GM21737 (cell line): Measurements from ENCODE around the gene GFY.

Experiments
- ATAC-seq: cut with Tn5 transposase; IDR thresholded peaks from one replicate; pipeline ENCODE4 v1.9.1; 2021; ENCODE audit warnings: mild to moderate bottlenecking, moderate library complexity; ENCODE audit not compliant: unreplicated experiment

Gene GFY

DNA sequence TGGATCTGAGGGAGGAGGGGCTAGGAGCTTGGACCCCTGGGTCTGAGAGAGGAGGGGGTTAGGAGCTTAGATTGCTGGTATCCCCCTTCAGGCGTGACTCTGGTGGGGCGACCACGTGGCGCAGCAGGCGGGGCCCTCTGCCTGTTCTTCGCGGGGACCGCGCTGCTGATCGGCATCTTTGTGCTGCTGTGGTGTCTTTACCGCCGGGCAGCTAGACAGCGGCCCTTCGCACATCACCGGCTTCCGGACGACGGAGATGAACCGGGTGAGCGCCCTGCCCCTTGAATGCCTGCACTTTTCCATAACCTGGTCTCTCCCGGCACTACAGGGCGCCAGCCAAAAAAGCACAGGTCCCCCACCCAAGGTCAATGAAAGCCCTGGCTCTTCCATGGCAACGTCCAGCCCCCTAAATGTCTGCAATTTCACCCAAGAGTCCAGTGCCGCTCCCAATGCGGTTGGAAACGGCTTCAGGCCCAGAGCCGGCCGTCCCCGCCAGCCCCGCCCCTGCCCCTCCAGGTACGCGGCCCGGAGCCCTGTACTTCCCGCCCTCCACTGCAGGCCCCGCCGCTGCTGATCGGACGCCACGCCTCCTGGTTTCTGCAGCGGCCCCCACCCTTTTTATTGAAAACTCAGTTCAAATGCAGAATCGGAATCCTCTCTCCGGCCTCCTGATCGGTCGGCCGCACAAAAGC is 2.8 kb downstream of the GFY start:
- no peak for ATAC-seq

DNA sequence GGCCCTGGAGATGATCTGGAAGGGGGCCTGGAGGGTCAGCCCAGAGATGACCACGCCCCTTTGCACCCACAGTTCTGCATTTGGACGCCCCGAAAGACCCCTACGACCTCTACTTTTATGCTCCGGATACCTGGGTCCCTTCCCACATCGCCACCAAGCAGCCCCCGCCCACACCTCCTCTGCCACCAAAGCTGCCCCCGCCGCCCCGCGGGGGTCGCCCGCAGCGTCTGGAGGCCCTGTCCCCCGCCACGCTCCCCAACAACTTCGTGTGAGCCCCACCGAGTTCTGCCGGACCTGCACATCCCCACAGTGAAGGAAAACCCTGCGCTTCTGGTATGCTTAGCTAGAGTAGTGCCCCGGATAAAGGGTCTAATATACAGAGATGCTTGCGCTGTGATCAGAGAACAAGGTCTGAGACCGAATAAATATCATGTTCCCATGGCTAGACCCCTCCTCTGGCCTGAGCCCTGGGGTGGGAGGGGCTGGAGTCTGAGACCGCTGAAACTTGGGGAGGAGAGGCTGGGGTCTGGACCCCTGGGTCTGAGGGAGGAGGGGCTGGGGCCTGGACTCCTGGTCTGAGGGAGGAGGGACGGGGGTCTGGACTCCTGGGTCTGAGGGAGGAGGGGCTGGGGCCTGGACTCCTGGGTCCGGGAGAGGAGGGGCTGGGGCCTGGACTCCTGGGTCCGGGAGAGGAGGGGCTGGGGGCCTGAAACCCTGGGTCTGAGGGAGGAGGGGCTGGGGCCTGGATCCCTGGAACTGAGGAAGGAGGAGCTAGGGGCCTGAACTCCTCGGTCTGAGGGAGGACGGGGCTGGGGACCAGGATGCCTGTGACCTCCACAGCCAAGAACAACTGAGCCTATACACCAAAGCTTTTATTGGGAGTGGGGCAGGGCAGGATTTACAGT is 3.6 kb downstream of the GFY start:
- ATAC-seq: no peak

DNA sequence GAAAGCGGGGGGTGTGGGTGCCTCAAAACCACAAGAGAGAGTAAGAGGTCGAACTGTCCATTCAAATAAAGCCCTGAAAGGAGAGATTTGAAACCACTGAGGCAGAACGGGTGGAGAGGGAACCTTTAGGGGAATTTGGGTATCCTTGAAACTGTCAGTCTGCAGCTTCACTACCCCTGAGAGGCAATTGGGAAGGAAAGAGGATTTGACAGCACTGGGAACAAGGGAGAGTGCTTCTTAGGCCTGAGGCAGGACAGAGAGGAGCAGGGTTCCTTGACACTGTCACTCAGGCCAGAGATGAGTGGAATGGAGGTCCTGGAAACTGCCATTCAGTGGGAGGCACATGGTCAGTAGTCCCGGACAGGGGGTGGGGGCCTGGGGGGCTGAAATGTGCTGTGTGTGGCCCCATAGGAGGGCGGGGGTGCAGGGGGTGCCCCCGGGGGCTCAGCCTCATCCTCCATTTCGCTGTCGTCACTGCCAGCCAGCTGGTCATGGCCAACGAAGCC is 5.0 kb downstream of the GFY start:
- no peak for ATAC-seq

DNA sequence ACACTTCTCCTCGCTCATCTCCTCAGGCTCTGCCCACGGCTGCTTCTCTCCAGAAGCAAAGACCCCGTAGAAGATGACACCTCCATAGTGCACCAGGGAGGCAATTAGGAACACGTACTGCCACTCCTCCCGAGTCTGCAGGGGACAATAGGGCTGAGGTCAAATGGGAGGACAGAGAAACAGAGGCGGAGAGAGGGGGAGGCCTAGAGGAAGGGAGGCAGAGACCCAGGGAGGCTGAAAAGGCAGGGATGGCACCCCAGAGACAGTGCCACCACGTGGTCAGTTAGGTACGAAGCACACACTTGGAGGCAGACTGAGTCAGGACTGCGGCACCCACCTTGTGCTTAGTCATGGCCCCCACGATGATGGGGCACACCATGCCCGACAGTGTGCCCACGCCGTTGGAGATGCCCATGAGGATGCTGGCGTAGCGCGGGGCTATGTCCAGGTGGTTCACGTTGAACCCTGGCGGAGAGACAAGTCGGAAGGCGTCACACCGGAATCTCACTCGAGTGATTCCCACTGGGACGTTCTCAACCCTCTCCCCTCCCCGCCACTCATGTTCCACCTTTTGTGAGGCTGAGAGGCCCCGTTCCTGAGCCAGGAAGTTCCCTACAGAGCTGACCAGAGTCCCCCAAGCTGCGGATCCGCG is 5.6 kb downstream of the GFY start:
- no peak for ATAC-seq

DNA sequence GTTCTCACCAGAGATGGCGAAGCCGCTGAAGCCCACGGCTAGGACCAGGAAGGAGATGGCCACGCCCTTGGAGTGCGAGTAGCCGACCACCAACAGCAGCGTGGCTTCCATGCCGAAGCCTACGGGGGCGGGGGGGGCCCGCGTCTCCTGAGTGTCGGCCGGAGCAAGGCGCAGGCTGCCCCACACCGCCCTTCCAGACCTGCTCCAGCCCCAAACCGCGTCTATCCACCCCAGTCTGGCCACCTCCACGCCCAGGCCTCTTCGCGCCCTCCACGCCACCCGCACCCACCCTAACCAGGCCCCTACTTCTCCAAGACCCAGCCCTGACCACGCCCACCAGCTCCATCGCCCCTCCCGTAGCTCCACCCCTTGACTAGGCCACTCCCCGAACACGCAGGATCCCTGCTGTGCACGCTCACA is 6.2 kb downstream of the GFY start:
- ATAC-seq: no peak

DNA sequence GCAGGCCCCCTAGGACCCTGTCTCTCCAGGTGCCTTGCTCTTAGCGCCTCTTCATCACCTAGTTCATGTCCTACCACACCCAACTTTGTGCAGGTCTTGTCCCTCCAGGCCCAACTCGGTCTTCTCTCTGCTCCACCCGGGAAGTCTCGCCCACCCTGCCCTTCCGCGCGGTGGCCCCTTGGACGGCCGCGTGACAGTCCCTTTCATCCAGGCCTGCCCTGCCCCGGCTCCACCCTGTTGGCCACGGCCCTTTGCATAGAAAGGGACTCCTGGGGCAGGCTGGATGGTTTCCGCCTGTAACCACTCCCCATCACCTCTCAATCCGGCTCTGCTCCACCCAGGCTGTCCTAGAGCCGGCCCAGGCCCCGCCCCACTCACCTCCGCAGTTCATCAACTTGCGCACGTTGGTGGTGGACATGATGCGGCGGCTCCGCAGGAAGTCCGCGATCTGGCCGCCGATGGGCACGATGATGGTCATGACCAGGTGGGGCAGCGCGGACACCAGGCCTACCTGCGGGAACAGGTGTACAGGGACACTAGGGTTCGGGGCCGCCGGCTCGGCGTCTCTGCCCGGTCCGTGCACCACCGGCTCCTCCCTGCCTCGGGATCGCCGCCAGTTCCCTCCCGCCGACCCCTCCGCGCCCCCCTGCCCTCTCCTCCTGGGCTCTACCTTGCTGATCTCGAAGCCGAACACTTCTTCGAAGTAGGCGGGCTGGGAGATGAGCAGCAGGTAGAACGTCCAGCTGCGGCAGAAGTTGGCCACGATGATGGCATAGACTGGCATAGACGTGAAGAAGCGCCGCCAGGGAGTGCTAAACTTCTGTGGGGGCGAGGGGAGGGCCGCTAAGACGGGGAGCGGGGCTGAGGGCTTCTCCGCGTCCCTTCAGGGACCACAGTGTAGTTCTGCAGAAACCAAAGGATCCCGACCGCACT is 7.2 kb downstream of the GFY start:
- ATAC-seq: no peak

DNA sequence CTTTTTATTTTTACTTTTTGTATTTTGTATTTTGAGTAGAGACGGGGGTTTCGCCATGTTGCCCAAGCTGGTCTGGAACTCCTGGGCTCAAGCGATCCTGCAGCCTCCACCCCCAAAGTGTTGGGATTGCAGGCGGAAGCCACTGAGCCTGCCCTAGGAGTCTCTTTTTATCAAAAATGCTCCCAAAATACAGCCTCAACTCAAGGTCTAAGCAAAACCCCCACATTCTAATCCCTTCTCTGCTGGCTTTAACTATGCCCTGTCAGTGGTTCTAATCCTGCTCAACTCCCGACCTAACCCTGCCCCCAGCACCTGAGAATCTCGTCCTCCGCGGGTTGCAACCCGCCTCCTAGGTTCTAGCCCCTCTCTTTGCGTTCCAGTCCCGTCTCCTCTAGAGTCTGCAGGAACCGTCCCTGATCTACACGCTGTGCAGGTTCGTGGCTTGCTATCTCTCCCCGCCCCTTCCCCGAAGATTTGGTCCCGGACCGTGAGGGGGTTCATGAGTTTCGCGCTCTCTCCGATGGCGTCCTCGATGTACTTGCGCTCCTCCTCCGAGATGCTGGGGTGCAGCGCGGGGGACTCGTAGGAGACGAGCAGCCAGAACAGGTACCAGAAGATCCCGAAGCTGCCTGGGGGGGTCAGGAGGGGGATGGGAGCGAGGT is 8.2 kb downstream of the GFY start:
- ATAC-seq: no peak

DNA sequence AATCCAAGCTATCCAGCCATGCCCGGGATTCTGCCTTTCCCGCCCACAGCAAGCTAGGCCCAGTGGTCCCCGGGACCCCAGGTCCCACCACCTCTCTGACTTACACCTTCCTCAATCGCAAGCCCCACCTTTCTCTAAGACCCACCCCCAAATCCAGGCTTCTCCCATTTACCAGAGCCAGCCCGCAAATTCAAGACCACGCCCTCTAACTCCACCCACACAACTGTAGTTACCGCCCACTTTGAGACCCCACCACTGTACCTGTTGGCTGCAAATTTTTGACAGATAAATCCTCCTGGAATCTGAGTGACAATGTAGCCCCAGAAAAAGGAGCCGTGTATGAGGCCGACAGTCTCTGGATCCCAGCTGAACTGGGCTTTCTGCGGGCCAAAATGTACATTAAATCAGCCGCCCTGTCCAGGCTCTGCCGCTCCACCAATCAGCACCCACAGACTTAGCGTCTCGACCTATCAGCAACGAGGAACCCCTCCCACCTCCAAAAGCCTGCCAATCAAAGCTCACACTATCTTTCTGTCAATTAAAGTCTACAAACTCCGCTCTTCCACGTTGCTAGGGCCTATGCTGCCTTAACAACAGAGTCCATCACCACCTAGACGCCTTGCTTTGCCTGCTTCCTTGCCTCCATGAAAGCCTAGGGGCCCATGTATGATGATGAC is 9.9 kb downstream of the GFY start:
- no peak for ATAC-seq

DNA sequence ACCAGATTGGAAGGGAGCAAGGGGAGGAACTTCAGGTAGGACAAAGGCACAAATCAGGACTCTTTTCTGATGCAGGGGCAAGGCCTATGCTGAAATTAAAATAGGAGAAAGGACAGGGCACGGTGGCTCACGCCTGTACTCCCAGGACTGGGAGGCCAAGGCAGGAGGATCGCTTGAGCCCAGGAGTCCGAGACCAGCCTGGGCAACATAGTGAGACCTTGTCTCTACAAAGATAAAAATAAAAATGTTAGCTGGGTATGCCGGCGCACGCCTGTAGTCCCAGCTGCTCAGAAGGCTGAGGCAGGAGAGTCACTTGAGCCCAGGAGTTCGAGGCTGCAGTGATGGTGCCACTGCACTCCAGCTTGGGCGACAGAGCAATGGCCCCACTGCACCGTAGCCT is 10.5 kb downstream of the GFY start:
- ATAC-seq: no peak

DNA sequence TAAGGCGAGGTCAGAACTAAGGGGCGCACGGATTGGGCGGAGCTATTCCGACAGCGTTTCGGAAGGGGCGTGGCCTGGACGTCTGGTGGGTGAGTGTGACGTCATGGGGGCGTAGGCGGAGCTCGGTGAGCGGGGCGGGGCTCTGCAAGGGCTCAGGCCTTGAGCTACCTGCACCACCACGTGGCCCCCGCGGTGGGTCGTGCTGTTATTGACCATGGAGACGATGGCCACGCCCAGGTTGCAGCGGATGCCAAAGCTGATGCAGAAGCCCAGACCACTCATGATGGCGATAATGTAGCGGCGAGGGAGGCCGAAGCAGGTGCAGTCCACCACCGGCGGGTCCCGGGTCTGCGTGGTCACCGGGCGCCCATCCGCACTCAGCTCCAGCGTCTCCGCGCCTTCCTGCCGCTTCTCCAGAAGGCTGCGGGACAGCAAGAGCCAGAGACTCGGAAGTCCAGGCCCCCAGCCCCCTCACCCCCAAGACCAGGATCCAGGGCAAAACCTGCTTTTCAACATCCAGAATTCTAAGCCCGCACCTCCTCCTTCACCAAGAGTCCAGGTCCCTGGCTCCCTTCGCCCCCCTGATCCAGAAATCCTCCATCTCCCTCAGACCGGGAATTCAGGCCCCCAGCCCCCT is 11.3 kb downstream of the GFY start:
- ATAC-seq: no peak

DNA sequence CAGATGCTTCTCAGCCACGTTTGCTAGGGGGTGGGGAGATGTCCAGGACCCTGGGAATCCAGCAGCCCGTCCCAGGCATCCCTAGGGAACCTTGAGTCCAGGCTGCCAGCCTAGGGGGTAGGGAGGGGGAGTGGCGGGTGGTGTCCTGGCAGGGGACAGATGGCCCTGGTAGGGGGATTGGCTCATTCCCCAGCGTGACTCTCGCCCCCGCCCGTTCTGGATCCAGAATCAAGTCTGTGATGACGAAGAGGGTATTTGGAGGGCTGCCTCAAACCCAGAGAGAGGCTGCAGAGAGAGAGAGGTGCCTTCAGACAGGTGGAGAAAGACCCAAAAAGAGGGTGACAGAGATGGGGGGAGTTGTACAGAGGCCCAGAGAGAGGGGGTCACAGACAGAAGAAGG is 12.0 kb downstream of the GFY start:
- no peak for ATAC-seq

DNA sequence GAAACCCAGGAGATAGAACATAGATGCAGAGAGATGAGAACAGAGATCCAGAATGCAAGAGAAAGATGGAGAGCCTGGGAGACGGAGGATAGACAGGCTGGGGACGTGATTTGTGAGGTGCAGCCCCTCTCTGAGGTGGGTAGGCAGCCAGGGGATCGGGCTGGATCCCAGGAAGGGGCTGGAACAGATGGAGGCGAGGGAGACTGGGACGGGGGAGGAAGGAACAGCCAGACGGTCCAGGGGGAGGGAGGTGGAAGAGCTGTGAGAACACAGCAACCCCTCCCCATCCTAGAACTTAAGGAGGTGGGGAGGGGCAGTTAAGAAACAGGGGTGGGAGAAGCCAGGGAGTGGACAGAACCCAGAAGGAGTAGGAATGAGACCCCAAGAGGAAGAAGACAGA is 13.1 kb downstream of the GFY start:
- ATAC-seq: no peak

DNA sequence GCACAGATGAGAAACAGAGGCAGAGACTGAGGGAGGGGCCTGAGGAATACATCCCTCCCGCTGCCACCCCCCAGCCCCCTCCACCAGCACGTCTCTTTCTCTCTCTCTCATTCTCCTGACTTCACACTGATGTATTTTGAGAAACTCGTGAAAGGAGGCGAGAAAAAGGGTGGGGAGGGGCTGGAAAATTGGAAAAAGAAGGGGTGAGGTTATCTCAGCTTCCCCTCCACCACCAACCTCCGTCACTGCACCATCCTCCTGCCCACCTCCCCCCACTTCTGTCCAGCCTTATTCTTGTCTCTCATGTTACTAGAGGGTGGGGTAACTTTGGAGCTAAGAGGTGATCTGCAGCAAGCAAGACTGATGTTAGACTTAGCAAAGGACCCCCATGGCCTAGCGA is 14.6 kb downstream of the GFY start:
- ATAC-seq: no peak

DNA sequence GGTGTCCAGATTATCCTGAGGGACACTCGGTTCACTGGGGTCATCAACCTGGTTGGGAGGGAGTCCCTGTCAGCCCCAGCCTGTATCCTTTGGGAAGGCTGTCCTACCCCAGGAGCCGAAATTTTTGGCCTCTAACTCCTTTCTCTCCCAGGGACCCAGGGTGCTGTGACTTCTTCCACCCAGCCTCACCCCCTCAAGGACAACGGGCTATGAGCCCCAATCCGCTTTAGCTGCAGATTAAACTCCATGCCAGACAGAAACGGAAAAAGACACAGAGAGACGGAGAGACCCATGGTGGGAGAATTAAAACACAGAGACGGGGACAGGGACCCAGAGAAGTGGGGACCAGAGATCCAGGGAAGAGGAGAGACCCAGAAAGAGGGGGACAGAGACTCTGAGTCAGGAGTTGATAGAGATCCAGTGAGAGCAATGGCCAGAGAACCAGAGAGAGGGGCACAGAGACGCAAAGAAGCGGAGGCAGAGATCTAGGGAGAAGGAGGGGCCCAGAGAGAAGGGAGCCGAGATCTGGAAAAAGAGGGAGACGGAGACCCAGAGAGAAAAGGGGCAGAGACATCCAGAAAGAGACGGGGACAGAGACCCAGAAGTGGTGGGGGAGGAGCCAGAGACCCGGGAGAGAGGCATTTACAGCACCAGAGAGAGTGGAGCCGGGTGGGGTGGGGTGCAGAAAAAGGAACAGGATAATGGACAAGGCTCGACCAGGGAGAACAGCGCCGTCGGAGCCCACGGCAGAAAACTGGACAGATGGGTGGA is 15.4 kb downstream of the GFY start:
- ATAC-seq: no peak

DNA sequence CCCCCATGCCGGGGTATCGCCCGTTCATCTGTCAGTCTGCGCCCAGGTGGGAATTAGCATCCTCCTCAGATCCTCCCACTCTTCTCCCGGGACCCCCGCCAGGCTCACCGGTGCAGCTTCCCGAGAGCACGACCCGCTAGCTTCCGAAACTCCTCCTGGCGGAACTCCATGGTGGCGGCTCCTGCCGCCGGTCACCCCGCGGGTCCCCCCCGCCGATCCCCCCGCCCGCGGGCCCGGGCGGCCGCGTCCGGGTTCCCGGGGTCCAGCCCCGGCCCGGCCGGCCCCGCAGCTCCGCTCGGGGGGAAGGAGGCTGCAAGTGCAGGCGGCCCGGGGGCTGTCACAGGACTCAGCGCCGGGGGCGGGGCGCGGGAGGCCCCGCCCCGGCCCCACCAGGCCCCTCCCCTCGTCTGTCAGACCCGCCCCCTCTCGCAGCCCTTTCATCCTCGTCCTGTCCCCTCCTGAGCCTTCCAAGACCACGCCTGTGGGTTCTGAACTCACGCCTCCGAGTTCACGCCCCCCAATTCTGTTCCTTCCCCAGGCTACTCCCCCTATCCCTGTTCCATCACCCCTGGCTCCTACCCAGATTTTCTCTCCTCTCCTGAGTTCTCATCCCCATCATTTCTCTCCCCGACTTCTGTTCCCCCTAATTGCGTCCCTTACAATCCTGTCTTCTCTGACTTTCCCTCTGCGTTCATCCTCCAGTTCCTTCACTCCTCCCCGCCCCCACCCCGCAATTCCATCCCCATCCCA is 16.2 kb downstream of the GFY start, which contains the start of gene SLC17A7:
TSS of gene SLC17A7 (minus strand) at position 318 of the 750 bp plus-strand sequence. CDS start at position 170, 148 bp downstream.
- no peak for ATAC-seq

DNA sequence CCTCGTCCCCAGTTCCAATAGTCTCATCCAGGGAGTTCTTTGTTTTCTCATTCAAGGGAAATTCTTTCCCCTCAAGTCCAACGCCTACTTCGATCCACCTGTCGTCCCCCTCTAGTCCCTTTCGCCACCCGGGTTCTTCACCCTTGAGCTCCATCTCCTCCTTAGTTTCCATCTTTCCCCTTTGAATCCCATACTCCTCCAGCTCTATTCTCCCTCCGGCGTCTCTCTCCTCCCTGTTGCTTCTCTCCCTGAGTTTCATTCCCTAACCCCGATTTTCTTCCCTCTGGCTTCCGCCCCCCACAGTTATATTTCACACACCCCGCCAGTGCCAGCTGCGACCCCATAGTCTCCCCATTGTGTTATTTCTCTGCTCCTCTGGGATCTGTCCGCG is 16.8 kb downstream of the GFY start:
- no peak for ATAC-seq

DNA sequence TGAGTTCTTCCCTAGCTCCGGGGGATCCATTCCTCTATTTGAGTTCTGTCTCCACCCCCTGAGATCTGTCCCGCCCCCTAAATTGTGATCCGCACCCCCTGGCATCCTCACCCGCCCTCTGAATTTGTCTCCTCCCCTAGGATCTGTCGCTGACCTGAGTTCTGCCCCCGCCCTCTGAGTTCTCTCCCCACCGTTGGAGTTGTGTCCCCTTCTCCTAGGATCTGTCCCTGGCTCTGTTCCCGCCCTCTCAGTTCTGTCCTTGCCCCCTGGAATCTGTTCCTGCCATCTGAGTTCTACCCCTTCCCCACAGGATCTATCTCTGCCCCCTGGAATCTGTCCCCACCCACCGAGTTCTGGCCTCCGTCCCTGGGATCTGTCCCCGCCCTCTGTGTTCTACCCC is 17.2 kb downstream of the GFY start:
- ATAC-seq: no peak
